H9 (cell line): ENCODE results near the gene DNASE1L1. TPM values are rescaled to one million over a fixed set of nuclear protein-coding genes. Genes with fewer than 3 reads are reported as not detected.

ENCODE experiments used
- DNase-seq: peaks from one replicate; pipeline ENCODE4 v3.0.0-alpha.2; 2017
- H2AFZ ChIP-seq: one replicate; pipeline ENCODE4 v1.6.1; 2013; ENCODE audit warnings: mild to moderate bottlenecking, low read length, control low read depth, moderate library complexity
- H2AK5ac ChIP-seq: 2 replicates; pipeline ENCODE4 v1.6.1; 2013; ENCODE audit warnings: low read length, control low read depth, mixed read lengths; ENCODE audit not compliant: insufficient read length
- H2BK120ac ChIP-seq: one replicate; pipeline ENCODE4 v1.6.1; 2013; ENCODE audit warnings: low read depth, mild to moderate bottlenecking, low read length, control low read depth, inconsistent platforms; ENCODE audit not compliant: poor library complexity, severe bottlenecking
- H2BK12ac ChIP-seq: 2 replicates; pipeline ENCODE4 v1.6.1; 2013; ENCODE audit warnings: low read length, control low read depth, mixed read lengths, low read depth; ENCODE audit not compliant: insufficient read length
- H2BK15ac ChIP-seq: 2 replicates; pipeline ENCODE4 v1.6.1; 2013; ENCODE audit warnings: low read depth, low read length, control low read depth
- H2BK20ac ChIP-seq: one replicate; pipeline ENCODE4 v1.6.1; 2013; ENCODE audit warnings: low read depth, mild to moderate bottlenecking, low read length, control low read depth, inconsistent platforms; ENCODE audit not compliant: poor library complexity, severe bottlenecking
- H2BK5ac ChIP-seq: 2 replicates; pipeline ENCODE4 v1.6.1; 2013; ENCODE audit warnings: low read length, control low read depth, mixed read lengths; ENCODE audit not compliant: insufficient read length
- H3K14ac ChIP-seq: 2 replicates; pipeline ENCODE4 v1.6.1; 2013; ENCODE audit warnings: low read length, control low read depth; ENCODE audit not compliant: insufficient read depth
- H3K18ac ChIP-seq: 2 replicates; pipeline ENCODE4 v1.6.1; 2013; ENCODE audit warnings: low read depth, mild to moderate bottlenecking, mixed read lengths, low read length, control low read depth; ENCODE audit not compliant: insufficient read length
- H3K23ac ChIP-seq: 2 replicates; pipeline ENCODE4 v1.6.1; 2013; ENCODE audit warnings: low read length, control low read depth, mixed read lengths, low read depth; ENCODE audit not compliant: insufficient read length
- H3K23me2 ChIP-seq: 2 replicates; pipeline ENCODE4 v1.6.1; 2013; ENCODE audit warnings: low read depth, mild to moderate bottlenecking, mixed read lengths, low read length, control low read depth; ENCODE audit not compliant: insufficient read length, poor library complexity, severe bottlenecking
- H3K27ac ChIP-seq: 2 replicates; pipeline ENCODE4 v1.5.1; 2013; ENCODE audit warnings: low read length, control low read depth, mixed read lengths, low read depth; ENCODE audit not compliant: insufficient read length
- H3K27me3 ChIP-seq: 2 replicates; pipeline ENCODE4 v1.6.1; 2013; ENCODE audit warnings: low read length, control low read depth, inconsistent platforms; ENCODE audit not compliant: insufficient read depth
- H3K4ac ChIP-seq: 2 replicates; pipeline ENCODE4 v1.6.1; 2013; ENCODE audit warnings: low read depth, mild to moderate bottlenecking, control low read depth, inconsistent platforms, low read length, moderate library complexity
- H3K4me1 ChIP-seq: 2 replicates; pipeline ENCODE4 v1.6.1; 2013; ENCODE audit warnings: low read length, control low read depth, inconsistent platforms; ENCODE audit not compliant: insufficient read depth
- H3K4me2 ChIP-seq: 2 replicates; pipeline ENCODE4 v1.6.1; 2013; ENCODE audit warnings: low read length, control low read depth, mixed read lengths; ENCODE audit not compliant: insufficient read length, insufficient read depth
- H3K56ac ChIP-seq: 2 replicates; pipeline ENCODE4 v1.6.1; 2013; ENCODE audit warnings: low read depth, mild to moderate bottlenecking, mixed read lengths, low read length, control low read depth; ENCODE audit not compliant: insufficient read length
- H3K79me1 ChIP-seq: 2 replicates; pipeline ENCODE4 v1.6.1; 2013; ENCODE audit warnings: low read depth, mild to moderate bottlenecking, moderate library complexity, low read length, control low read depth, inconsistent platforms; ENCODE audit not compliant: insufficient read depth, poor library complexity, severe bottlenecking
- H3K79me2 ChIP-seq: 2 replicates; pipeline ENCODE4 v1.6.1; 2013; ENCODE audit warnings: low read length, control low read depth, inconsistent platforms; ENCODE audit not compliant: insufficient read depth
- H3K9ac ChIP-seq: 2 replicates; pipeline ENCODE4 v1.6.1; 2013; ENCODE audit warnings: low read length, control low read depth, mixed read lengths; ENCODE audit not compliant: insufficient read length; ENCODE audit errors: extremely low read depth
- H3K9me3 ChIP-seq: one replicate; pipeline ENCODE4 v1.6.1; 2013; ENCODE audit warnings: low read depth, low read length, inconsistent platforms; ENCODE audit not compliant: control insufficient read depth
- H3T11ph ChIP-seq: one replicate; pipeline ENCODE4 v1.6.1; 2013; ENCODE audit warnings: mild to moderate bottlenecking, low read length, control low read depth, inconsistent platforms
- H4K20me1 ChIP-seq: one replicate; pipeline ENCODE4 v1.6.1; 2013; ENCODE audit not compliant: control insufficient read depth, insufficient read length, insufficient read depth
- H4K5ac ChIP-seq: 2 replicates; pipeline ENCODE4 v1.6.1; 2013; ENCODE audit warnings: low read depth, mild to moderate bottlenecking, mixed read lengths, low read length, control low read depth; ENCODE audit not compliant: insufficient read length
- H4K8ac ChIP-seq: replicated peaks from 2 replicates; pipeline ENCODE4 v1.6.1; 2013; ENCODE audit warnings: low read length, control low read depth, mixed read lengths, low read depth; ENCODE audit not compliant: insufficient read length
- H4K91ac ChIP-seq: 2 replicates; pipeline ENCODE4 v1.6.1; 2013; ENCODE audit warnings: low read depth, mild to moderate bottlenecking, moderate library complexity, mixed read lengths, low read length, control low read depth; ENCODE audit not compliant: insufficient read length
- H3K27ac Mint-ChIP-seq, 3 experiments: 2 replicates in 2 of 3; 3 replicates in 1 of 3; pipeline ENCODE4 v1.8.0; 2020 to 2021; ENCODE audit warnings: mixed read lengths in 3 of 3, mild to moderate bottlenecking in 1 of 3, moderate library complexity in 1 of 3
- H3K27me3 Mint-ChIP-seq: 2 replicates; pipeline ENCODE4 v1.8.0; 2021; ENCODE audit warnings: low read depth, mild to moderate bottlenecking, moderate library complexity, mixed read lengths
- H3K36me3 Mint-ChIP-seq, 3 experiments: 2 replicates in 2 of 3; 3 replicates in 1 of 3; pipeline ENCODE4 v1.8.0; 2020 to 2021; ENCODE audit warnings: low read depth in 3 of 3, mixed read lengths in 3 of 3; ENCODE audit not compliant: insufficient read depth in 1 of 3
- H3K4me1 Mint-ChIP-seq, 2 experiments: 2 replicates each; pipeline ENCODE4 v1.8.0; 2020; ENCODE audit warnings: mixed read lengths in 2 of 2
- H3K4me3 Mint-ChIP-seq, 2 experiments: 2 replicates in 1 of 2; 3 replicates in 1 of 2; pipeline ENCODE4 v1.8.0; 2020 to 2021; ENCODE audit warnings: mild to moderate bottlenecking in 2 of 2, mixed read lengths in 2 of 2, moderate library complexity in 1 of 2
- H3K9me3 Mint-ChIP-seq, 2 experiments: 2 replicates in 1 of 2; 3 replicates in 1 of 2; pipeline ENCODE4 v1.8.0; 2020; ENCODE audit warnings: mild to moderate bottlenecking in 2 of 2, mixed read lengths in 2 of 2, moderate library complexity in 1 of 2
- CTCF ChIP-seq: fragments of 200-600 bp; sonication (generic); conservative IDR thresholded peaks from 3 replicates; pipeline ENCODE4 v1.8.0; 2021; ENCODE audit warnings: antibody characterized with exemption, mild to moderate bottlenecking
- WGBS: extraction: QIAGEN DNeasy Blood & Tissue Kit; methylation state at CpG from one replicate; pipeline ENCODE4 v1.1.7; 2013; ENCODE audit warnings: missing lambda C conversion rate, low lambda C conversion rate, mixed read lengths; ENCODE audit not compliant: insufficient read length; ENCODE audit errors: extremely low coverage; 5-methylcytosine and 5-hydroxymethylcytosine counted together
- total RNA-seq: library from RNA; stranded (reverse); gene quantifications from 2 replicates; pipeline ENCODE4 v1.2.1, GENCODE V29; 2021

DNASE1L1 gene
- total RNA-seq, 1 experiment from 2014 or later: 14.5 TPM

DNA sequence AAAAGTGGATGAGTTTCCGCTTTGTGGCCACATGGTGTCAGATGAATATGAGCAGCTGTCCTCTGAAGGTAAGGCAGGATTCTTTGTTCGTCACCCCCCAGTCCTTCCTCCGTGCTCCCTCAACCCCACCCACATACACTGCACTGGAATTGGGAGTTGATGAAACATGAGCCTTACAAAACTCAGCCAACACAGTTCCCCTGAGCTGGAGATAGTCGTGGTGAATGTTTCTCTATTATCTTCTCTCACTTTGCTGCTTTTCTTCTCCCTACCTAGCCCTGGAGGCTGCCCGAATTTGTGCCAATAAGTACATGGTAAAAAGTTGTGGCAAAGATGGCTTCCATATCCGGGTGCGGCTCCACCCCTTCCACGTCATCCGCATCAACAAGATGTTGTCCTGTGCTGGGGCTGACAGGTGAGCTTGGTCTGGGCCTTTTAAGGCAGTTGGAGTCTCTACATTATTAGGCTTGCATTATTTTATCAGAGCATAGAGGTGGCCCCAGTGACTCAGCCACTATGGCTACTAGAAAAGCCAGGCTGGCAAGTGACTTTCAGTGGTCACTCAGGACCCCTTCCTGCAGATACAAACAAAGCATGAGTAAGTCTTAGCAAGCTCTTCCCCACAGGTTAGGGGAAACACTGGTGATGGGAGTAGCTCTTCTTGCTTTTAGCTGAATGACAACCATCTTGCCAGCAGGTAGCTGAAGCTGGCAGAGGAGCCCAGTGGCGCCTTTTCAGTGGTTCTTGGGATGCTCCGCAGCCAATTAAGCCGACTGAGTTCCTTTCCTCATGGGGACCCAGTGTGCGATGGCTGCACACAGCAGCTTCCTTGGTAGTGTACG lies 9.3 kb downstream of the DNASE1L1 start:
- Mint-ChIP-seq H3K4me1 (peaks cover 0 to 15% of the 10 kb centered on the region in 2 experiments; a peak in 2 of 4 replicates), H3K4me3 (peak overlapping the region; percentile 96 to 97), H3K27ac (peak overlapping the region; percentile 97 to 99 (median 99); a peak in 6 of 7 replicates), H3K36me3 (peaks cover 30 to 47% (median 36%) of the 10 kb centered on the region in 3 experiments), H3K27me3 (peaks cover 5% of the 10 kb centered on the region), H3K9me3 (peaks cover 70 to 71% of the 10 kb centered on the region in 2 experiments)
- H3K56ac ChIP-seq: no peak overlapping the region
- H3K9me3 ChIP-seq: peaks cover 36% of the 10 kb centered on the region
- H3K4me2 ChIP-seq: peak overlapping the region; percentile 86
- no peak overlapping the region for H3K4ac ChIP-seq
- H3K27me3 ChIP-seq: no peaks in the 10 kb centered on the region
- no peak overlapping the region for H2BK120ac ChIP-seq
- no peak overlapping the region for H2BK12ac ChIP-seq
- no peak overlapping the region for H3K18ac ChIP-seq
- H4K5ac ChIP-seq: no peak overlapping the region
- H3K79me2 ChIP-seq: peaks cover 3% of the 10 kb centered on the region; the same call in 1 of the 2 replicates
- H3K4me1 ChIP-seq: no peaks in the 10 kb centered on the region
- no peak overlapping the region for H2BK5ac ChIP-seq
- no peak overlapping the region for H3K23ac ChIP-seq
- H2BK15ac ChIP-seq: no peak overlapping the region
- no peaks in the 10 kb centered on the region for H4K20me1 ChIP-seq
- peaks cover 16% of the 10 kb centered on the region for H3K23me2 ChIP-seq
- H4K91ac ChIP-seq: no peak overlapping the region
- H2BK20ac ChIP-seq: no peak overlapping the region
- no peak overlapping the region for H4K8ac ChIP-seq
- DNase-seq: no peak
- peak overlapping the region; percentile 99 for H3K9ac ChIP-seq
- H2AK5ac ChIP-seq: no peak overlapping the region
- H3K27ac ChIP-seq: peak overlapping the region; percentile 70
- TF ChIP-seq CTCF: no peak
- H3K14ac ChIP-seq: 0 out of 2 replicates have a peak overlapping the region, but pooled peaks have one; percentile 39
- no peaks in the 10 kb centered on the region for H3K79me1 ChIP-seq
- no CpG with 5 or more reads among the region's 14 CpGs for WGBS
- H2AFZ ChIP-seq: no peak overlapping the region
- H3T11ph ChIP-seq: no peak overlapping the region
